ENCODE data around the gene TSPO.

GRCh38 chr22:43157874-43158546, 6.7 kb downstream of the TSPO start:
- TF ChIP-seq POLR2A (IDR thresholded peaks at IDR 0.05) (no peak), CTCF (IDR thresholded peaks at IDR 0.05) (no peak)
